ENCODE data around the gene TRIM41. TPM values are rescaled to one million over a fixed set of nuclear protein-coding genes. Genes with fewer than 3 reads are reported as not detected.

TRIM41 gene
- total and polyA plus RNA-seq, 9 of the 15 experiments (the other 6 are each of a cell fraction or from before 2014, with no cell fraction given), result 1.8 to 47.6 (median 20.9) TPM

GRCh38 chr5:181261320-181262049 is 38.4 kb downstream of the TRIM41 start (continued):
- TF ChIP-seq ZNF354B (CRISPR knock-in tag; IDR thresholded peaks at IDR 0.05) (no peak), HNRNPUL1 (IDR thresholded peaks at IDR 0.05; ENCODE audit: low read length) (no peak), MNT (conservative IDR thresholded peaks at IDR 0.05) (peak; percentile 62 to 67; a peak in 2 of 4 replicates), TBL1XR1 (IDR thresholded peaks at IDR 0.05; ENCODE audit: low read length in 2 of 2) (no peak), TEAD1 (CRISPR knock-in tag; IDR thresholded peaks at IDR 0.05) (peak in 1 of 2 experiments; percentile 74; a peak in 2 of 4 replicates), SUPT5H (IDR thresholded peaks at IDR 0.05) (peak; percentile 83), TBP (optimal IDR thresholded peaks at IDR 0.05; ENCODE audit: low read depth, low read length) (peak; percentile 77), AFF4 (CRISPR knock-in tag; IDR thresholded peaks at IDR 0.05) (peak; percentile 21; the same call in 1 of the 2 replicates), ILF3 (IDR thresholded peaks at IDR 0.05; ENCODE audit: borderline replicate concordance) (no peak), ZNF584 (CRISPR knock-in tag; IDR thresholded peaks at IDR 0.05; ENCODE audit: low read depth) (no peak), PREB (CRISPR knock-in tag; IDR thresholded peaks at IDR 0.05) (no peak), TRIM24 (IDR thresholded peaks at IDR 0.05) (no peak), BCLAF1 (IDR thresholded peaks at IDR 0.05; ENCODE audit: borderline replicate concordance in 1 of 2, control insufficient read depth in 1 of 2, low read depth in 2 of 2, low read length in 1 of 2) (no peak), KDM1A (IDR thresholded peaks at IDR 0.05) (no peak), GATAD2A (IDR thresholded peaks at IDR 0.05) (no peak), CSDE1 (IDR thresholded peaks at IDR 0.05) (no peak)

Measured in K562 (cell line).